GM23248 (cell line): ENCODE measurements around the gene TMEM187. TPM values are rescaled to one million over a fixed set of nuclear protein-coding genes. Genes with fewer than 3 reads are reported as not detected.
A peak's percentile ranks its signal among the peaks of the same experiment; 100 is the strongest.

Experiments used
- DNase-seq: peaks from one replicate; pipeline ENCODE4 v3.0.0-alpha.2; 2015
- H2AFZ ChIP-seq: fragments of 200-600 bp; sonication (generic); 2 replicates; pipeline ENCODE4 v1.6.1; 2016; ENCODE audit warnings: antibody characterized with exemption
- H3F3A ChIP-seq: fragments of 200-600 bp; sonication (generic); 2 replicates; pipeline ENCODE4 v1.6.1; 2016; ENCODE audit warnings: mild to moderate bottlenecking, antibody characterized with exemption, mixed run types; ENCODE audit not compliant: insufficient read depth
- H3K27ac ChIP-seq: fragments of 200-600 bp; sonication (generic); 2 replicates; pipeline ENCODE4 v1.5.1; 2016; ENCODE audit warnings: mild to moderate bottlenecking
- H3K27me3 ChIP-seq: fragments of 200-600 bp; sonication (generic); replicated peaks from 2 replicates; pipeline ENCODE4 v1.6.1; 2016; ENCODE audit warnings: mild to moderate bottlenecking; ENCODE audit not compliant: insufficient read depth
- H3K36me3 ChIP-seq: fragments of 200-600 bp; sonication (generic); 2 replicates; pipeline ENCODE4 v1.6.1; 2016; ENCODE audit warnings: low read depth, mild to moderate bottlenecking
- H3K4me1 ChIP-seq: fragments of 200-600 bp; sonication (generic); 2 replicates; pipeline ENCODE4 v1.6.1; 2016; ENCODE audit warnings: mild to moderate bottlenecking; ENCODE audit not compliant: insufficient read depth
- H3K4me2 ChIP-seq: fragments of 200-600 bp; sonication (generic); one replicate; pipeline ENCODE4 v1.6.1; 2016; ENCODE audit warnings: mild to moderate bottlenecking; ENCODE audit not compliant: unreplicated experiment
- H3K4me3 ChIP-seq: fragments of 200-600 bp; sonication (generic); 2 replicates; pipeline ENCODE4 v1.5.1; 2016; ENCODE audit warnings: mild to moderate bottlenecking
- H3K79me2 ChIP-seq: fragments of 200-600 bp; sonication (generic); 2 replicates; pipeline ENCODE4 v1.6.1; 2016; ENCODE audit warnings: mild to moderate bottlenecking; ENCODE audit not compliant: insufficient read depth
- H3K9ac ChIP-seq: fragments of 200-600 bp; sonication (generic); 2 replicates; pipeline ENCODE4 v1.6.1; 2016; ENCODE audit warnings: mild to moderate bottlenecking
- H3K9me2 ChIP-seq: fragments of 200-600 bp; sonication (generic); 2 replicates; pipeline ENCODE4 v1.6.1; 2016; ENCODE audit warnings: mixed run types, mild to moderate bottlenecking, moderate library complexity; ENCODE audit not compliant: insufficient read depth
- H3K9me3 ChIP-seq: fragments of 200-600 bp; sonication (generic); one replicate; pipeline ENCODE4 v1.6.1; 2017; ENCODE audit warnings: low read depth
- H4K20me1 ChIP-seq: fragments of 200-600 bp; sonication (generic); 2 replicates; pipeline ENCODE4 v1.6.0; 2016; ENCODE audit not compliant: insufficient read depth
- EZH2 ChIP-seq: fragments of 200-600 bp; sonication (generic); IDR thresholded peaks from 2 replicates; pipeline ENCODE4 v1.6.1; 2018; ENCODE audit warnings: antibody characterized with exemption, mild to moderate bottlenecking; ENCODE audit not compliant: insufficient read depth, poor library complexity, severe bottlenecking
- EZH2phosphoT487 ChIP-seq: fragments of 200-600 bp; sonication (generic); IDR thresholded peaks from 2 replicates; pipeline ENCODE4 v1.6.1; 2018; ENCODE audit warnings: antibody characterized with exemption, moderate library complexity, mild to moderate bottlenecking, low read depth; ENCODE audit not compliant: insufficient read depth
- WGBS, 2 experiments: methylation state at CpG; one replicate each; pipeline ENCODE4 v1.1.6; 2015 to 2017; ENCODE audit warnings: low lambda C conversion rate in 2 of 2, low coverage in 1 of 2; ENCODE audit errors: missing lambda C conversion rate in 2 of 2; 5-methylcytosine and 5-hydroxymethylcytosine counted together
- in situ Hi-C: fragments of 300-500 bp; cut with MboI; formaldehyde crosslinking; loops from 2 replicates; pipeline ENCODE4 v1.15.0; 2020
- polyA plus RNA-seq: library from polyadenylated mRNA; unstranded; fragments of >200 nt; fragmentation: Nextera tagmentation; extraction: Ambion mirVana; gene quantifications from 2 replicates; pipeline ENCODE4 v1.2.1, GENCODE V29; 2016
- total RNA-seq: library from RNA; depleted of rRNA; stranded (reverse); fragments of >200 nt; shearing (Covaris generic); gene quantifications from 2 replicates; pipeline ENCODE4 v1.2.3, GENCODE V29; 2014

The TMEM187 gene
- total and polyA plus RNA-seq, 2 experiments from 2014 or later: 7.6 to 8.5 TPM

GRCh38 chrX:153927922-153928760 is 44.4 kb upstream of the TMEM187 start:
- Histone ChIP-seq H3K9ac (peak overlapping the region; percentile 98), H3K4me3 (peak overlapping the region; percentile 76), H3K36me3 (no peaks in the 10 kb centered on the region), H4K20me1 (no peaks in the 10 kb centered on the region), H3K4me2 (peak overlapping the region; percentile 91), H3K79me2 (peaks cover 25% of the 10 kb centered on the region), H3F3A (0 out of 2 replicates have a peak, but pooled peaks cover 6% of the 10 kb centered on the region), H2AFZ (no peak overlapping the region), H3K27ac (peak overlapping the region; percentile 96), H3K27me3 (no peaks in the 10 kb centered on the region), H3K9me2 (no peaks in the 10 kb centered on the region), H3K4me1 (no peaks in the 10 kb centered on the region), H3K9me3 (no peaks in the 10 kb centered on the region)
- peak; percentile 97 for DNase-seq
- TF ChIP-seq EZH2 (no peak), EZH2phosphoT487 (no peak)
- in situ Hi-C loops: no loop called here
- 0 to 2% methylated on average over 19 to 26 of the region's 76 CpGs for WGBS, 2 experiments

- Histone ChIP-seq H3K79me2 (peaks cover 32% of the 10 kb centered on the region), H3F3A (0 out of 2 replicates have a peak, but pooled peaks cover 6% of the 10 kb centered on the region), H3K9ac (no peak overlapping the region), H4K20me1 (no peaks in the 10 kb centered on the region), H3K27me3 (no peaks in the 10 kb centered on the region), H3K9me3 (no peaks in the 10 kb centered on the region), H2AFZ (no peak overlapping the region), H3K9me2 (no peaks in the 10 kb centered on the region), H3K4me1 (no peaks in the 10 kb centered on the region), H3K27ac (0 out of 2 replicates have a peak overlapping the region, but pooled peaks have one; percentile 12), H3K4me3 (no peak overlapping the region), H3K4me2 (peak overlapping the region; percentile 53), H3K36me3 (no peaks in the 10 kb centered on the region)
- in situ Hi-C loops: no loop called here
- 53 to 55% methylated on average over 5 to 9 of the region's 9 CpGs for WGBS, 2 experiments
- TF ChIP-seq EZH2phosphoT487: no peak
- DNase-seq: no peak
These were observed 43.7 kb upstream of the TMEM187 start for GRCh38 chrX:153928846-153929245.

GRCh38 chrX:153929576-153929975 is 43.0 kb upstream of the TMEM187 start:
- 0 out of 2 replicates have a peak, but pooled peaks cover 6% of the 10 kb centered on the region for H3F3A ChIP-seq
- WGBS, 2 experiments: 90 to 92% methylated on average over 2 to 4 of the region's 10 CpGs
- no peaks in the 10 kb centered on the region for H4K20me1 ChIP-seq
- H3K4me3 ChIP-seq: no peak overlapping the region
- in situ Hi-C loops: no loop called here
- no peaks in the 10 kb centered on the region for H3K36me3 ChIP-seq
- no peak for TF ChIP-seq EZH2
- no peak for TF ChIP-seq EZH2phosphoT487
- 0 out of 2 replicates have a peak overlapping the region, but pooled peaks have one; percentile 12 for H3K27ac ChIP-seq
- H3K4me2 ChIP-seq: no peak overlapping the region
- H3K79me2 ChIP-seq: peaks cover 39% of the 10 kb centered on the region
- H3K9me3 ChIP-seq: no peaks in the 10 kb centered on the region
- no peaks in the 10 kb centered on the region for H3K27me3 ChIP-seq
- DNase-seq: no peak
- no peak overlapping the region for H2AFZ ChIP-seq
- no peaks in the 10 kb centered on the region for H3K4me1 ChIP-seq
- H3K9ac ChIP-seq: no peak overlapping the region
- no peaks in the 10 kb centered on the region for H3K9me2 ChIP-seq

- Histone ChIP-seq H3F3A (0 out of 2 replicates have a peak, but pooled peaks cover 6% of the 10 kb centered on the region), H3K4me1 (no peaks in the 10 kb centered on the region), H4K20me1 (no peaks in the 10 kb centered on the region), H2AFZ (no peak overlapping the region), H3K4me2 (no peak overlapping the region), H3K9me3 (no peaks in the 10 kb centered on the region), H3K27me3 (no peaks in the 10 kb centered on the region), H3K4me3 (no peak overlapping the region), H3K79me2 (peaks cover 41% of the 10 kb centered on the region), H3K27ac (no peak overlapping the region), H3K36me3 (no peaks in the 10 kb centered on the region), H3K9ac (no peak overlapping the region), H3K9me2 (no peaks in the 10 kb centered on the region)
- 84 to 86% methylated on average over 23 to 25 of the region's 31 CpGs for WGBS, 2 experiments
- no peak for TF ChIP-seq EZH2phosphoT487
- no peak for TF ChIP-seq EZH2
- no peak for DNase-seq
- in situ Hi-C loops: loop anchor here (10.0 kb wide), 1 partner anchor 175 kb away; no protein-coding TSS in a partner anchor
These were observed 42.3 kb upstream of the TMEM187 start for GRCh38 chrX:153930011-153930910.
